Stimulated activated CD4-positive, alpha-beta T cell treated with anti-CD3 and anti-CD28 coated beads, Interleukin-4, amount 100 ng/mL, for 48 hours (primary cell): ENCODE results near the gene HMCN1.
"Not testable (repeated sequence)": the region's sequence is repeated elsewhere in the genome, so short reads cannot be mapped to it uniquely, and the experiment has no call there.

ENCODE experiments used
- DNase-seq, 2 donors: peaks; one replicate each; pipeline ENCODE4 v3.0.0-alpha.2; 2020; ENCODE audit warnings: low read depth in 2 of 2

The HMCN1 gene

DNA sequence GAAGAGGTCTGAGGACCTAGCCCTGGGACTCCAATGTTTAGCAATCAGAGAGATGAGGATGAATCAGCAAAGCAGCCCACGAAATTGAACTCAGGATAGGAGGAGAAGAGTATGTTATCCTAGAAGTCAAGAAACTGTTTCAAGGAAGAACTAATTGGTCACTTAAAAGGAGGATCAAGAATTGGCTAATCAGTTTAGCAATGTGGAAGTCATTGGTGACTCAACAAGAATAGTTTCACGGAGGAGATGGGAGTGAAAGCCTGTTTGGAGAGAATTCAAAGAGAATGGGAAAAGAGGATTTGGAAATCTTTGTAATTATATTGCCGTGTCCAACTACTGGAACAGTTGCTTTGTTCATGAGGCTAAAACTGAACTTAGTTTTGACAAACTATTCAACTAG is 7.4 kb downstream of the HMCN1 start:
- no peak for DNase-seq

DNA sequence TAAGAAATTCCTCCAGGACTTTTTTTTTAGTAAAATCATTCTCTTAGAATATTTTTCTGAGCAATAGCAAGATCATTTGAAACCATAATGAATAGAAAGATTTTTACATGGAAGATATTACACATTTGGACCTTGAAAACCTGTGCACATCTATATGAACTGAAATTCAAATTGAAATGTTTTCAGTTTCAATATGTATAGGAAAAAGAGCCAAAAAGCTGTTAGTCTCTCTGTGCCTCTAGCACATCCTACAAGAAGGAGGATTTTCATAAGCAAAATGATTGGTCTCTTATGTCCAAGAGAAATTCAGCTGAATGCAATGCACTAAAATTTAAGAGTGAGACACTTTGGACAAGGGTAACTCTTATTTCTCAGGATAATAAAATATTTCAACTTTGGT is 8.2 kb downstream of the HMCN1 start:
- DNase-seq, result no peak

DNA sequence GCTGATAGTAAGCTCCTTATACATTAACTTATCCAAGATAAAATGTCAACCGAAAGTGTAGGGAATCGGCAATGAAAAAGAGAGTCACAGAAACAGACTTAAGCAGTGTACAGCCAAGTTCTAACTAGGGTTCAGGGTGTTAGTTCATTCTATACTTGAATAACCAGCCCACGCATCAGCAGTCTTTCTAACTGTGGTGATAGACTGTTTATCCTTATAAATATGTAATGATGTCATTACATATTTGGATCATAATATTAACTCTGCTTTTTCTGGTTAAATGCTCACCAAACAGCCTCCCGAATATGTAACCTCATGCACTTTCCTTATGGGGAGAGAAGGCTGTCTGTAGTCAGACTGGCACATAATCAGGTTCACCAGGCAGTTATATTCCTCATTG is 11.0 kb downstream of the HMCN1 start:
- no peak for DNase-seq

GRCh38 chr1:185759061-185759460 is 24.9 kb downstream of the HMCN1 start:
- DNase-seq, result no peak

- no peak for DNase-seq
Observed at GRCh38 chr1:185761841-185762240, 27.6 kb downstream of the HMCN1 start.

GRCh38 chr1:185767508-185768120 is 33.4 kb downstream of the HMCN1 start:
- no peak for DNase-seq

- DNase-seq, result no peak
Observed at GRCh38 chr1:185768371-185768770, 34.2 kb downstream of the HMCN1 start.

GRCh38 chr1:185769136-185769535 is 34.9 kb downstream of the HMCN1 start:
- no peak for DNase-seq

DNA sequence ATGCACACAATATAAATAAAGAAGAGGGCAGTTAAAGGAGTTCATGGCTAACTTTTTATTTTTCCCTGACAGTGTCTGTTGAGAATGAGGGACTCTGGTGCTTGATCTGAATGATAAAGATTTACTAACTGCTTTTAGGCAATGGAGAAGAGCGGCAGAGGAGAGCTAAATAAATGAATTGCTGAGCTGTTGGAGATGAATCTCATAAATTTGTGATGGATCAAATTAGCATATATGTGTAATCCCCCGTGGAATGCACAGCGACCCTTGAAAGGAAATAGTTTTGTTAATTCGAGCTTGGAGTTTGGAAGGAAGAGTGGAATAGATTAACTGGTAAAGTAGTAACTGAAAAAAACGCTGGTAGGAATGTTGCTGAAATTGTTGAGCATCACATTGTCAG is 40.2 kb downstream of the HMCN1 start:
- no peak for DNase-seq

DNA sequence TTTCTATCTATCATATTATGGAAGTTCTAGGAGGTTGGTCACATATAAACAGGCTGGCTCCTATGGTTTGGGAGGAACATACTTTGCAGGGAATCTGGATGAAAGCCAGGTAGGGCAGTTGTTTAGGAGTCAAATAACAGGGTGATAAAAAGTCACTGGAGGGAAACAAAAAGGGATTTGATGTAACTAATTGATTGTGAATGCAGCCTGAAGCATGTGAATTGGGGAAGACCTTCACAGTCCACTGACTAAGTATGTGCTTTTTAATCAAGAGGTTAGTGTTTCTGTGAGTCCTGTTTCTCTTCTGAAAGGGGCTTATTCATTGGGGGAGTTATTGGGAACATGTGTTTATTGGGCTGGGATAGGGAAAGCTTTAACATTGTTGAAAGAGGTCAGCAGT is 41.3 kb downstream of the HMCN1 start:
- no peak for DNase-seq

GRCh38 chr1:185776522-185776921 is 42.3 kb downstream of the HMCN1 start:
- DNase-seq, result no peak

DNA sequence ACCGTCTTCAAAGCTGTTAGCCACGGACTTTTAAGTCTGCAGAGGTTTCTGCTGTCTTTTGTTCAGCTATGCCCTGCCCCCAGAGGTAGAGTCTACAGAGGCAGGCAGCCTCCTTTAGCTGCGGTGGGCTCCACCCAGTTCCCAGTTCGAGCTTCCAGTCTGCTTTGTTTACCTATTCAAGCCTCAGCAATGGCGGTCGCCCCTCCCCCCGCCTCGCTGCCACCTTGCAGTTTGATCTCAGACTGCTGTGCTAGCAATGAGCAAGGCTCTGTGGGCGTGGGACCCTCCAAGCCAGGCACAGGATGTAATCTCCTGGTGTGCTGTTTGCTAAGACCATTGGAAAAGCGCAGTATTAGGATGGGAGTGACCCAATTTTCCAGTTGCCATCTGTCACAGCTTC is 49.7 kb downstream of the HMCN1 start:
- not testable (repeated sequence) for DNase-seq

DNA sequence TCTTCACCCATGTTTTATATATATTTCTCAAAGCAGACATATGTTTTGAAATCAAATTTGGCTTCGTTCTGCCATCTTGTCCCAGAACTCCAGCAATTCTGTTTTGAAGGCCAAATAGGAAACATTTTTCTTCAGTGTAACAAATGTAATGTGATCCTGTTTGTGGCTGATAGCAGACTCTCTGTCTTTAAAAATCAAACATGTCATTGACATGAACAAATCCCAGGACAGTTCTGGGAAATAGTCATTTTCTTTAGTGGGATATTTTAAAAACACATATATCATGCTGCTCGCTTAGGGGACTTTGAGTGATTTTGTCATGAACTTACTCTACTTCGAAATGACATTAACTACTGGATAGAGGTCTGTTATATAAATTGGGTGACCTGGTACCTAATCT is 51.4 kb downstream of the HMCN1 start:
- no peak for DNase-seq

DNA sequence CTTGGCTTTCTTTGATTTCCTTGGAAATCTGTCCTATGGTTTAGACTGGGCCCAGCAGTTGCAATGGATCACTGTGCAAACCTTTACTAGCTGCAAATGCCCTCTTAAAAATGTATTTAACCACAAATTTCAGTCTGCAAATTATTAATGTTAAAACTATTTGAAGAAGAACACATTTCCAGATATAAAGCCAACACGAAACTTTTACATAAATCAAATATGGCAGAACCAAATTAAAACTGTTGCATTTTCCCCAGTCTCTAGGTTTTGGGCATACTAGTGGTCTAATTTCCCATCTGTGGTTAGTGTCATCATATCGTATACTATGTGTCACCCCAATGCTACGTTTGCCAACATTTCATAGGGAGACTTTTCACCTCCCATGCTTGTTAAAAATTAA is 52.3 kb downstream of the HMCN1 start:
- DNase-seq, result no peak

DNA sequence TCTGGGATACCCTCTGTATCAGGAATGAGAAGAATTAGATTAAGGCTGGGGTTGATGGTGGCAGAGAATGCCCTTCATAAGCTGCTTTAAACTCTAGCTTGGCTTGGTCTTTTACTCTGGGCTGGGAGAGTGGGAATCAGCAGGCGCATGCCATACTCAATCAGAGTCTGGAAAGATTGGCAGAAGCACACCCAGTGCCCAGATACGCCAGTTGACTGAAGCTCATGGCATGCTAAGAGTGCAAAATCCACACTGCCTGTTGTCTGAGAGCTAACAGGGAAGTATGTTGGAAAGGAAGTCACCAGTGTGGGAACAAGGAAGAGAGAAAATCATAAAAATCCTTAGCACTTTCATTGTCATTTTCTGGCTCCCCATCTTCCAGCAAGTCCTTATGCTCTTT is 53.0 kb downstream of the HMCN1 start:
- no peak for DNase-seq

- DNase-seq, result no peak
Observed at GRCh38 chr1:185788386-185788785, 54.2 kb downstream of the HMCN1 start.

GRCh38 chr1:185789501-185790193 is 55.5 kb downstream of the HMCN1 start:
- DNase-seq, result no peak

GRCh38 chr1:185790194-185790735 is 56.1 kb downstream of the HMCN1 start:
- no peak for DNase-seq

DNA sequence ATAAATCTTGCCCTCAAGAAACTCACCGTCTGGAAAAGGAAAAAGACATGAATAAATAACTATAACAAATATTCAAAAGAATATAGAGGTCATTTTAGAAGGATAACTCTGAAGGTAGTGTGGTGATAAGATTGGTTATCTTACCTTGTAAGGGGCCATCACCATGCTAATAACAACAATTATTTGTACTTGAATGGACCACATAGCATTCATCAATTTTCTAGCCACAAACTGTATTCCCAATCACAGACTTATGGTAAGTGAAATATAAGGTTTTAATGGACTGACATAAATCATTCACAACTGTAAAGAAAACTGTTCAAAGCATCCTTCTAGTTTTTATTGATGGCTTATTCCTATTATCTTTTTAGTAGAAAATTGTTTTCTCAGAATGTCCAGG is 57.8 kb downstream of the HMCN1 start:
- no peak for DNase-seq

GRCh38 chr1:185794495-185794894 is 60.3 kb downstream of the HMCN1 start:
- not testable (repeated sequence) for DNase-seq

- no peak for DNase-seq
Observed at GRCh38 chr1:185795181-185795580, 61.0 kb downstream of the HMCN1 start.

DNA sequence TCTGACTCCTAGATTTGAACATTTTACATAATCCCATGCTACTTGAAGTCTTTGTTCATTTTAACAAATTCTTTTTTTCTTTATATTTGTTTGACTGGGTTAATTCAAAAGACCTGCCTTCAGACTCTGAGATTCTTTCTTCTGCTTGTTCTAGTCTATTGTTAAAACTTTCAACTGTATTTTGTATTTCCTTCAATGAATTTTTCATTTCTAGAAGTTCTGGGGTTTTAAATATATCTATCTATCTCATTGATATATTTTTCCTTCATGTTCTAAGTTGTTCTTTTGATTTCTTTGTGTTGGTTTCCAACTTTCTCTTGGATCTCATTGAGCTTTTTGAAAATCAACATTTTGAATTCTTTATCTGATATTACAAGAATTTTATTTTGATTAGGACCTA is 64.3 kb downstream of the HMCN1 start:
- DNase-seq, result no peak

DNA sequence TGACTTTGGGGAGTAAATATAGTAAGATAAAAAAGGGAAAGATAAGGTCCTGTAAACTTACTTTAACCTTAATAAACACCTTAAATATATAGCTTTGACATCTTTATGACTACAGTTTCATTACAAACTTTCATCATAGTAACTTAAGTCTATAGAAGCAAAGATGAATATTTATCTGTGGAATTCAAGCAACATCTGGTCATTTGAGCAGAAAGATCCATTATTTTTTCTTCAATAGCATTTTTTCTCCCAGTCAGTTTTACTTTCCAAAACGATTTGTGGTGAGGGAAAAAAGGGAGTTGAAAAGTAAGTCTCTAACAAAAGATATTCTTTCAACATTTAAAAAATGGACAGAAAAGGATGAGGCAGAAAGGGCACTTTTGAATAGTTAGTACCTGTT is 69.0 kb downstream of the HMCN1 start:
- no peak for DNase-seq

DNA sequence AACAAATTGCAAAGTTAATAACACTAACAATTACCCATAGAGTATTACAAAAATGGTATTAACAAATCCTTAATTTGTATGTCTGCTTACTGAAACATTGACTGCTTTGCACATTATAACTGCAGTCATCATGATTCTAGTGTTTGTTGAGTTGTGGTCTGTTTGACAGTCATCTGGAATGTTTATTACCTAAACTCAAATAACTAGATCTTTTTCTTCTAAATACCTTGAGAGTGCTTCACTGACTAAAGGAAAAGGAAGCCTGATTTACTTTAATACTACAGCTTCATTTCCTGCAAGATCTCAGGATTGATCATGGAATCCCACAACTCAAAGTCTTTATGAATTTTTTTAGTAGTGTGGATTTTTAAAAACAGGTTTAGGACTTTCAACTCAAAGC is 70.0 kb downstream of the HMCN1 start:
- no peak for DNase-seq
